ENCODE data around the gene UQCC2.

DNA sequence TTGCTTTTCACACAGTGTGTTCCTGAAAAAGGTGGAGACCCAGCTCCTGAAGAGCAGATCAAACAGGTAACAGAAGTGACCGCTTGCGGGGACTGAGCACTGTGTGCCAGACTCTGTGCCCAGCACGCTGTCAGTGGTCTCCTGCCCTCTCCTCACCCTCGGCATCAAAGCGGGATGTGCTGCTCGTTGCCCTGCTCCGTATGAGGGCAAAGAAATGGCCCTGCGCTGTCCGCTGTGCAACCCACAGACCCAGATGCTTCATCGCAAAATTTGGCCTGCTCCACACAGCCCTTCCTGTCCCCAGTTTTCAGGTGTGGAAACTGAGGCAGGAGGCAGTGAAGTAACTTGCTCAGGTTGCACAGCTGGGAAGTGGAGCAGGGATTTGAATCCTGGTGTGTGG is 13.7 kb downstream of the UQCC2 start:
- TF ChIP-seq CTCF (conservative IDR thresholded peaks at IDR 0.05) (no peak), ZFX (IDR thresholded peaks at IDR 0.05) (no peak)

Data from C4-2B (cell line).